ENCODE measurements around the gene DNAAF2. TPM values are rescaled to one million over a fixed set of nuclear protein-coding genes. Genes with fewer than 3 reads are reported as not detected.

The DNAAF2 gene
- total and polyA plus RNA-seq, 2 of the 8 experiments (the other 6 are each of a cell fraction or from before 2014, with no cell fraction given): 12.2 to 30.0 TPM

DNA sequence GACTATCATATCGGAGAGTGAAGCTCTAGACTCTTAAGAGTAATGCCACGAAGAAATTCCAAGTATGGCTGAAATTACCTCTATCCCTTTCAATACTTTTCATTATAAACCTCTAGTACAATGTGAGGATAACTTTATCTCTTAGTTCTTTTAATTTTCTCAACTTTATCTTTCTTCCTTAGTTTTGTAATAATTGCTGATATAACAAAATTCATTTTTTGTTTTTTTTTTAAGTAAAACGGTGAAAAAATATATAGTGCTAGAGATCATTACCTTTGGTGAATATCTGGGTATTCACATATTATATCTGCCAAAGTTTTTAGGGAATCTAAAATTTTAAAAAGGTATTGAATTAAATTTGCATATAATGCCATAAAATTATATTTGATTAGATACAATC, 19.5 kb upstream of the DNAAF2 start (continued):
- TF ChIP-seq SAP30 (IDR thresholded peaks at IDR 0.05; ENCODE audit: insufficient read depth, insufficient replicate concordance, low read length): no peak
- TF ChIP-seq ASH2L (IDR thresholded peaks at IDR 0.05; ENCODE audit: low read length): no peak
- no peak for TF ChIP-seq POLR2AphosphoS5 (IDR thresholded peaks at IDR 0.05; ENCODE audit: low read depth, low read length)
- TF ChIP-seq BCL11A (IDR thresholded peaks at IDR 0.05; ENCODE audit: low read depth in 2 of 2, low read length in 2 of 2): no peak
- no peak for TF ChIP-seq BRCA1 (IDR thresholded peaks at IDR 0.05; ENCODE audit: low read depth, low read length)

Data from H1 (cell line).